Spleen (tissue), 7 donors: ENCODE measurements around the gene PTPRC.

Experiments used
- CTCF ChIP-seq, 11 experiments: fragments of 200-600 bp in 7 of 11; fragments of 450-650 bp in 4 of 11; sonication (generic) in 4 of 11; IDR thresholded peaks in 8 of 11; conservative IDR thresholded peaks in 3 of 11; 1 replicate in 7 of 11; 2 replicates in 4 of 11; pipeline versions ENCODE4 v1.4.0 to v1.8.0; 2016 to 2021; ENCODE audit warnings: antibody characterized with exemption in 11 of 11, inconsistent platforms in 4 of 11, mild to moderate bottlenecking in 1 of 11
- POLR2AphosphoS5 ChIP-seq, 3 donors: sonication (generic); formaldehyde crosslinking; IDR thresholded peaks; one replicate each; pipeline ENCODE4 v1.5.1; 2017; ENCODE audit warnings: antibody characterized with exemption in 3 of 3
- donor health status: DM: no; HTN: no; CAD: no; lungs with moderate emphysema.
- donor health status: DM: no; HTN: no; CAD: no.
- donor health status: DM: no; HTN: no; CAD: no.

GRCh38 chr1:198606020-198606438 lies 32.8 kb upstream of the PTPRC start:
- no peak for TF ChIP-seq CTCF (IDR thresholded peaks at IDR 0.05 in 8 of 11, conservative IDR thresholded peaks at IDR 0.05 in 3 of 11)
- no peak for TF ChIP-seq POLR2AphosphoS5 (IDR thresholded peaks at IDR 0.05)
